GM12892 (cell line): Measurements from ENCODE around the gene HNRNPCL1.

Experiments used
- POLR2A ChIP-seq: IDR thresholded peaks from 2 replicates; pipeline ENCODE4 v1.6.1; 2011; ENCODE audit warnings: low read depth, low read length, control low read depth
- POLR2AphosphoS5 ChIP-seq: IDR thresholded peaks from 2 replicates; pipeline ENCODE4 v1.6.1; 2011; ENCODE audit warnings: low read depth, low read length, control low read depth
- TAF1 ChIP-seq: IDR thresholded peaks from 2 replicates; pipeline ENCODE4 v1.6.1; 2011; ENCODE audit warnings: low read depth, mild to moderate bottlenecking, control low read depth, low read length, borderline replicate concordance

DNA sequence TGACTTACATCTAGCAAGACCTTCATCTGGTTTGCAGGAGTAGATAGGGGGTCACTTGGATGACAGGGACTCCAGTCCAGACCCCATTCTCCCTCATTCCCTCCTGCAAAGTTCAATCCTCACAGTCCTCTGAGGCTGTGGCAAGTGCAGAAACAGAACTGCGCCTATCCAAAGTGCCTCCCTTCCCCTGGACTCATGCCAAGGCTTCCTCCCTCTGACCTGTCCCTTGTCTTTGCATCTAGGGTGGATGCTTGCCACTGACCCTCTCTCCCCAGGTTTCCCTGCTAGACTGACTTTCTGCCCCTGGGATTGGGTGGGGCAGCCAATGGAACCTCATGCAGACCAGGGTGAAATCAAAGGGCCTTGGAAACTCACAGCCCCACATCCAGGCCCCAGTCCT, 38.6 kb downstream of the HNRNPCL1 start:
- TF ChIP-seq POLR2A, result no peak
- no peak for TF ChIP-seq TAF1
- no peak for TF ChIP-seq POLR2AphosphoS5
